K562 (cell line): Measurements from ENCODE around the gene ACOX2.

Experiments
- MEF2D ChIP-seq: conservative IDR thresholded peaks from 2 replicates; pipeline ENCODE4 v1.6.1; 2016; ENCODE audit warnings: low read depth, missing genetic modification characterization, missing compliant biosample characterization
- POLR2AphosphoS5 ChIP-seq: IDR thresholded peaks from 2 replicates; pipeline ENCODE4 v1.6.1; 2011; ENCODE audit warnings: mild to moderate bottlenecking, low read depth, low read length, moderate library complexity; ENCODE audit not compliant: control insufficient read depth, insufficient read depth
- YY1 ChIP-seq, 3 experiments: IDR thresholded peaks; 2 replicates each; pipeline ENCODE4 v1.6.1; 2011; ENCODE audit warnings: low read length in 2 of 3, mild to moderate bottlenecking in 2 of 3, moderate library complexity in 2 of 3, borderline replicate concordance in 1 of 3, control low read depth in 1 of 3, low read depth in 1 of 3; ENCODE audit not compliant: insufficient read depth in 3 of 3, insufficient replicate concordance in 2 of 3, control insufficient read depth in 1 of 3, insufficient read length in 1 of 3; ENCODE audit errors: extremely low read depth in 1 of 3
- TF ChIP-seq, protein P1 (sequence below): fragments of 250-450 bp; sonication (Bioruptor Pico); IDR thresholded peaks from 2 replicates; pipeline ENCODE4 v1.5.0; 2022; ENCODE audit warnings: mild to moderate bottlenecking
- TF ChIP-seq, protein P2 (sequence below): sonication (generic); formaldehyde crosslinking; IDR thresholded peaks from 2 replicates; pipeline ENCODE4 v1.8.1; 2023; ENCODE audit warnings: mild to moderate bottlenecking, missing genetic modification reagents
- TF ChIP-seq, protein P3 (sequence below), 3 experiments: IDR thresholded peaks in 2 of 3; conservative IDR thresholded peaks in 1 of 3; 2 replicates each; pipeline ENCODE4 v1.5.1; 2011 to 2012; ENCODE audit warnings: low read length in 3 of 3, mild to moderate bottlenecking in 3 of 3, control low read depth in 2 of 3, improper control_type of control experiment in 1 of 3, inconsistent platforms in 1 of 3, low read depth in 1 of 3, mixed read lengths in 1 of 3, moderate library complexity in 1 of 3; ENCODE audit not compliant: insufficient read depth in 2 of 3

DNA sequence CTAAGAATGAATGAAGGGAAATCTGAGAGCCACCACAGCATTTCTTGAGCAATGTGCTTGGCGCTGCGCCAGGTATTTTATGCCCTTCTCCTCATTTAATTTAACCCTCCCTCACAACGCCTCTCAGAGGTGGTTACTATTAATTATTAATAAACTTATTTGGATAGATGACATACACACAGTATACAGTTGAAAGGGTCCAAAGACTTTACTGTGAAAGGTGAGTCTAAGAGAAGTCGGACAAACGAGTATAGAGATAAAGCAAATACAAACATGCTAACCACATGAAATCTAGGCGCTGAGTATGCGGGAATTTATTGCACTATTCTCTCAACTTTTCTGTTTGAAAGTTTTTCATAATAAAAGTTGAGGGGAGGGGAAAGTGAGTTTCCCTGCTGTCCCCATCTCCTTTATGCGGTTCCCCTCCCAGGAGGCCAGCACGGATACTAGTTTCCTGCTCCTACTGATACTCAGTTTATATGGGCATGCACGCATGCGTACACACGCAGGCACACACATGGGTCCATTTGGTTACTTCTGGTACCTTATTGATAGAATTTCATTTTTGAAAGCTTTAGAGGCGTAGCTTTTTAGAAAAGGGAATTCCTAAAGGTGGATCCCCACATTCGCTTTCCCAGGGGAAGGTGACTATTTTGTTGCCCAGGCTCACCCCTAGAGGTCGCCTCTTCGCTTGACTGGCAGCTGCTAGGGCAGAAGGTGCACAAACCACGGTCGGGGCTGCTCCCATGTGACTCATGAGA, 73.6 kb downstream of the ACOX2 start:
- TF ChIP-seq MEF2D (tag) (no peak), YY1 (IDR thresholded peaks at IDR 0.05; ENCODE audit: borderline replicate concordance in 1 of 3, control insufficient read depth in 1 of 3, extremely low read depth in 1 of 3, insufficient read depth in 3 of 3, insufficient read length in 1 of 3, insufficient replicate concordance in 2 of 3, low read depth in 1 of 3, low read length in 2 of 3) (peak in 1 of 3 experiments; percentile 15), POLR2AphosphoS5 (no peak)
- TF ChIP-seq, protein P1, sequence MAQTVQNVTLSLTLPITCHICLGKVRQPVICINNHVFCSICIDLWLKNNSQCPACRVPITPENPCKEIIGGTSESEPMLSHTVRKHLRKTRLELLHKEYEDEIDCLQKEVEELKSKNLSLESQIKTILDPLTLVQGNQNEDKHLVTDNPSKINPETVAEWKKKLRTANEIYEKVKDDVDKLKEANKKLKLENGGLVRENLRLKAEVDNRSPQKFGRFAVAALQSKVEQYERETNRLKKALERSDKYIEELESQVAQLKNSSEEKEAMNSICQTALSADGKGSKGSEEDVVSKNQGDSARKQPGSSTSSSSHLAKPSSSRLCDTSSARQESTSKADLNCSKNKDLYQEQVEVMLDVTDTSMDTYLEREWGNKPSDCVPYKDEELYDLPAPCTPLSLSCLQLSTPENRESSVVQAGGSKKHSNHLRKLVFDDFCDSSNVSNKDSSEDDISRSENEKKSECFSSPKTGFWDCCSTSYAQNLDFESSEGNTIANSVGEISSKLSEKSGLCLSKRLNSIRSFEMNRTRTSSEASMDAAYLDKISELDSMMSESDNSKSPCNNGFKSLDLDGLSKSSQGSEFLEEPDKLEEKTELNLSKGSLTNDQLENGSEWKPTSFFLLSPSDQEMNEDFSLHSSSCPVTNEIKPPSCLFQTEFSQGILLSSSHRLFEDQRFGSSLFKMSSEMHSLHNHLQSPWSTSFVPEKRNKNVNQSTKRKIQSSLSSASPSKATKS (CRISPR knock-in tag): no peak
- TF ChIP-seq, protein P2, sequence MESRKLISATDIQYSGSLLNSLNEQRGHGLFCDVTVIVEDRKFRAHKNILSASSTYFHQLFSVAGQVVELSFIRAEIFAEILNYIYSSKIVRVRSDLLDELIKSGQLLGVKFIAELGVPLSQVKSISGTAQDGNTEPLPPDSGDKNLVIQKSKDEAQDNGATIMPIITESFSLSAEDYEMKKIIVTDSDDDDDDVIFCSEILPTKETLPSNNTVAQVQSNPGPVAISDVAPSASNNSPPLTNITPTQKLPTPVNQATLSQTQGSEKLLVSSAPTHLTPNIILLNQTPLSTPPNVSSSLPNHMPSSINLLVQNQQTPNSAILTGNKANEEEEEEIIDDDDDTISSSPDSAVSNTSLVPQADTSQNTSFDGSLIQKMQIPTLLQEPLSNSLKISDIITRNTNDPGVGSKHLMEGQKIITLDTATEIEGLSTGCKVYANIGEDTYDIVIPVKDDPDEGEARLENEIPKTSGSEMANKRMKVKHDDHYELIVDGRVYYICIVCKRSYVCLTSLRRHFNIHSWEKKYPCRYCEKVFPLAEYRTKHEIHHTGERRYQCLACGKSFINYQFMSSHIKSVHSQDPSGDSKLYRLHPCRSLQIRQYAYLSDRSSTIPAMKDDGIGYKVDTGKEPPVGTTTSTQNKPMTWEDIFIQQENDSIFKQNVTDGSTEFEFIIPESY (CRISPR knock-in tag): no peak
- TF ChIP-seq, protein P3, sequence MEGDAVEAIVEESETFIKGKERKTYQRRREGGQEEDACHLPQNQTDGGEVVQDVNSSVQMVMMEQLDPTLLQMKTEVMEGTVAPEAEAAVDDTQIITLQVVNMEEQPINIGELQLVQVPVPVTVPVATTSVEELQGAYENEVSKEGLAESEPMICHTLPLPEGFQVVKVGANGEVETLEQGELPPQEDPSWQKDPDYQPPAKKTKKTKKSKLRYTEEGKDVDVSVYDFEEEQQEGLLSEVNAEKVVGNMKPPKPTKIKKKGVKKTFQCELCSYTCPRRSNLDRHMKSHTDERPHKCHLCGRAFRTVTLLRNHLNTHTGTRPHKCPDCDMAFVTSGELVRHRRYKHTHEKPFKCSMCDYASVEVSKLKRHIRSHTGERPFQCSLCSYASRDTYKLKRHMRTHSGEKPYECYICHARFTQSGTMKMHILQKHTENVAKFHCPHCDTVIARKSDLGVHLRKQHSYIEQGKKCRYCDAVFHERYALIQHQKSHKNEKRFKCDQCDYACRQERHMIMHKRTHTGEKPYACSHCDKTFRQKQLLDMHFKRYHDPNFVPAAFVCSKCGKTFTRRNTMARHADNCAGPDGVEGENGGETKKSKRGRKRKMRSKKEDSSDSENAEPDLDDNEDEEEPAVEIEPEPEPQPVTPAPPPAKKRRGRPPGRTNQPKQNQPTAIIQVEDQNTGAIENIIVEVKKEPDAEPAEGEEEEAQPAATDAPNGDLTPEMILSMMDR (IDR thresholded peaks at IDR 0.05 in 2 of 3, conservative IDR thresholded peaks at IDR 0.05 in 1 of 3; ENCODE audit: insufficient read depth in 2 of 3, low read depth in 1 of 3, low read length in 3 of 3): peak; percentile 65 to 78 (median 74)
